Activated CD8-positive, alpha-beta memory T cell treated with anti-CD3 and anti-CD28 coated beads, Interleukin-2, amount 50 U/mL, for 48 hours (primary cell): ENCODE data around the gene TTC39C.
"Not testable (repeated sequence)": the region's sequence is repeated elsewhere in the genome, so short reads cannot be mapped to it uniquely, and the experiment has no call there.

Experiments
- DNase-seq: peaks from one replicate; pipeline ENCODE4 v3.0.0-alpha.2; 2020

The TTC39C gene

DNA sequence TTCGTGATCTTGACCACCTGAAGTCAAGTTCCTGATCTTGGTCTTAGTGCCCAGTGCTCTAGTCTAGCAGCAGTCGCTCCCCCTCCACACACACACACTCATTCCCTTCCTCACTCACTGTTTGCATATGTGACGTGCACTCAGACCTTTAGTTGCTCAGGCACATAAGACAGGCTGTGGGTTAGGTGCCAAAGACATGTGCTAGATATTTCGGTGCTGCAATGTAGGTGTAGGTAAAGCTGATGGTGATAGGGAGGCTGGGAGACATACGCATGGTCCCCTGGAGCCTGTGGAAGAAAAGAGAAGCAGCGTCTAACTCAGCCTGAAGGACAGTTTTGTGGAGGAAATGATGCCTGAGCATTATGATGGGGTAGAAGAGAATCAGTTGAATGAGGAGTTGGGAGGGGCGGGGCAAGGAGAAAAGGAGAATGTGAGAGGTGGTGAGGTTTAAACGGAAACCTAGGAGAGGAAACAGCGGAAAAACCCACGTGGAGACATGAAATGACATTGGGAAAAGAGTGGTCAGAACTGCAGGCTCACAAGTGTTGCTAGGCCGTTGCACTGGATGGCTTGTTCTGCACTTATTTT, 3.8 kb downstream of the TTC39C start:
- DNase-seq, result no peak

DNA sequence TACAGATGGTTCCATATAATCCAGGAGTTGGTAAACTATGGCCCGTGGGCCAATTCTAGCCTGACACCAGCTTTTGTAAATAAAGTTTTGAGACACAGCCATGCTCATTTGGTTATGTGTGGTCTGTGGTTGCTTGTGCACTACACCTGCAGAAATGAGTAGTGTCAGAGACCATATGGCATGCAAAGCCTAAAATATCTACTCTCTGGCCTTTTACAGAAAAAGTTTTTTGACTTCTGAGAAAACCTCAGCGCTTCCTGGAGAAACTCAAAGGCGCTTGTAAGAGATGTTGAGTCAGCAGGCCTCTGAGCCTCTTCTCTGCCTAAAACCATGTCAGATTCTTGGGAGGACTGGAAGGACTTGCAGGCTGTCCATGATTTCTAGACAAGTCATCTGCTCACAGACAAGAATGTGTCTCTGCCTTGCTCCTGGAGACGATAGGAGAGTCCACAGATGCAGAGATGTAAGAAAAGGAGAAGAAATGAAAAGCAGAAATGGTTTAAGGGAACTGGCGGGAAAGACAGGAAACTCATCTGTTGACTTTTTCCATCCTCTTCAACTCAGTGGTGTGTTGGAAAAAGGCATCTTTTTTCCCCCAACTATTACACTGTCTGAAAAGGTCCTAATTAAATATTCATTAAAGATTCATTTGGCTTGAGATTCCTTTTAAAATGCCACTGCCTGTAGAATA, 5.2 kb downstream of the TTC39C start:
- no peak for DNase-seq

DNA sequence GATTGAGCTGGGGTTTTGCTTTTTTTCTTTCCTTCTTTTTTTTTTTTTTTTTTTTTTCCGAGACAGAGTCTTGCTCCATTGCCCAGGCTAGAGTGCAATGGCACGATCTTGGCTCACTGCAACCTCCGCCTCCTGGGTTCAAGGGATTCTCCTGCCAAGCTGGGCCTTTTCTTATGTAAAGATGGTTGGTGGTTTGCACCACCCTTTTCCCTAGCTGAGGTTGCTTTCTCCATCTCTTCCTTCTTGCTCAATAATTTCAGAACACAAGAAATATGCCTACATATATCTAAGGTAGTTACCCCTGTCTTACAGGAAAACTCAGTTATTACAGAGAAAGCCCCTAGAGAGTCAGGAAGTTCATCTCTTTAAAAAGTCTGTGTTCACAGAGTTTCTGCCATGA, 7.0 kb downstream of the TTC39C start:
- DNase-seq, result no peak

DNA sequence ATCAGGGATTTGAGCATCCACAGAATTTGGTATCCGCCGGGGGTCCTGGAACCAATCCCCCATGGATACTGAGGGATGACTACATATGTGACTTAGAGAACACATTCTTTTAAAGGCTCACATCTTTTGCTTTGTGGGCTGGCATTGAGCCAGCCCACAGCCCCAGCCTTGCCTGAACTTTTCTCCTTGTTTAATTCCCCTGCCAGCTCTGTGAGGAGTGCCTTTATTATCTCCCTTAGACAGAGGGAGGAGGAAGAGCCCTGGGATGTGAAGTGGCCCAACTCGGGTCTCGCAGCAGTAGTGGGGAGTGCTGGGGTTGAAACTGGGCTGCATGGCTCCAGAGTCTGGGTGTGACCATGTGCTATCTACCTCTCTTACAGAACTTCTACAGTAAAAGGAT, 7.6 kb downstream of the TTC39C start:
- DNase-seq, result no peak

DNA sequence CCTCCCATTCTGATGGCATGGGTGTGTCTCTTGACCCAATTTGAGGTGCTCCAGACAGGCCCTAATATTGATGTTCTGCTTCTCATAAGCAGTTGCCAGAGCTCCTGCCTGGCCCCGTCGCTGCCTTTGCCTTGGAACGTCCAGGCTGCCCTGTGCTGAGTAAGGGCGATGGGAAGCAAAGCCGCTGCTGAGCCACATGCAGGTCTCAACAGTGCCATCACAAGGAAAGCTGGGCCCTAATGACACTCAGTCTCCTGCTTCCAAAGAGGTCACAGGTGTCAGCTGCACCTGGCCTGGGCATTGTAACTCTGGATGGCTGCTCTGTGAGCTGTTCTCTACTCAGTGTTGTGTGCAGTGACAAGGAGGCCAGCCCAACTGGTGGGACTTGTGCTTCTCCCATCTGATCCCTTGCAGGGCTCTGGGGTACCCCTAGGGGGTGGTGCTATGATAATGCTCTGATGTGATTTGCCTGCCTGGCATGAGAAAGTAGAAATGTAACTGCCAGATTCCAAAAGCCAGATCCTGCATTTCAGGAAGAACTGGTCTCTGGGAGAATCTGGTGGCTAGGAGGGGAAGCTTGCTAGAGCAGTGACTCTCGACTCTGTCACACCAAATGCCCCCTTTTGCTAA, 8.7 kb downstream of the TTC39C start:
- DNase-seq, result no peak

DNA sequence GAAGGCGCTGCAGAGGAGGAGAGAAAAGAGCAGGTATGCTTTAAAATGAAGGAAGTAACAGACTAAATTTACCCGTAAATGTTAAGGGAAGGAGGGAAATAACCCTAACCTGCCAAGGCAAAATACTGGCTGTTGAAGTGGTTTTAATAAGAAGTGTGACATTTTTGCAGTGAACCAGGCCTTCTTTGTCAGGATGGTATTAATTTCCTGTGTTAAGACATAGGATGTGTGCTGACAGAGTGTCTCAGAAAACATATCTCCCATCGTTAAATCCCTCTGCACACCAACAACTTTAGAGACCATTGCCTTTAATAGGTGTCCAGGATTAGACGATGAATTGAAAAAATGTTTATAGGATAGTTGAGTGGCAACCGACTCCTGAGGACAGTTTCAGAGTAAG, 9.9 kb downstream of the TTC39C start:
- DNase-seq, result no peak

DNA sequence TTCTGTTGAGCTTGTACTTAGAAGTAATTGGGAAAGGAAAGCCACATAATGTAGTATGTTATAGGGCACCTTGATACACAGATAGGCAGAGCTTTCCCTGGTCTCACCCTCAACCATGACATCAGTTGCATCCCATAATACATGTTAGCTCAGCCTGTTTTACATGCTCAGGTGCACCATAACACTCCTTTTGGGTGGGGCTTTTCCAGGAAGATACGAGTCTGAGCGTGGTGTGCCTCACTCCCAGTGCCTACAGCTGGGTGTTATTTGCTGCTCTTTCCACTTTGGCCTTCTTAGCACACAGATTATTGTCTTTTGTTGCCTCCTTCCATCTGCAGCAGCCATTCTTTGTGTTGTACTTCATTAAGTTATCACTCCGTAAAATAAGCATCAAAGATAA, 11.9 kb downstream of the TTC39C start:
- DNase-seq, result no peak

DNA sequence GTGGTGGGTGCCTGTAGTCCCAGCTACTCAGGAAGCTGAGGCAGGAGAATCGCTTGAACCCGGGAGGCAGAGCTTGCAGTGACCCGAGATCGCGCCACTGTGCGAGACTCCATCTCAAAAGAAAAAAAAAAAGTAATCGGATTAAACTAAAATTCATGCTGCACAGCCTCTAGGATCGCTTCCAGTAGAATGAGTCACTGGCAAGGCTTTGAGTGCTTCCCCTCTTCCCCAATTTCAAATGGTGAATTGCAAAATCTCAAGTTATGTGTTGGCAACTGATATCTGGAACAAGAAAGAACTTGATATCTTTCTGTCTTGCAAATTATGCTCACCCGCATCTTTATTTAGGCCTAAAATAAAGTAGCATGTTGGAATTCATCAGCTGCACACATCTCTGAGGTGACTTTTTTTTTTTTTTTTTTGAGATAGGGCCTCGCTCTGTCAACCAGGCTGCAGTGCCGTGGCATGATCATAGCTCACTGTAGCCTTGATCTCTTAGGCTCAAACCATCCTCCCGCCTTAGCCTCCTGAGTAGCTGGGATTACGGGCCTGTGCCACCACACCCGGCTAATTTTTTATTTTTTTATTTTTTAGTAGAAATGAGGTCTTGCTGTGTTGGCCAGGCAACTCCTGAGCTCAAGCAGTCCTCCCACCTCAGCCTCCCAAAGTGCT, 12.7 kb downstream of the TTC39C start:
- DNase-seq, result no peak

DNA sequence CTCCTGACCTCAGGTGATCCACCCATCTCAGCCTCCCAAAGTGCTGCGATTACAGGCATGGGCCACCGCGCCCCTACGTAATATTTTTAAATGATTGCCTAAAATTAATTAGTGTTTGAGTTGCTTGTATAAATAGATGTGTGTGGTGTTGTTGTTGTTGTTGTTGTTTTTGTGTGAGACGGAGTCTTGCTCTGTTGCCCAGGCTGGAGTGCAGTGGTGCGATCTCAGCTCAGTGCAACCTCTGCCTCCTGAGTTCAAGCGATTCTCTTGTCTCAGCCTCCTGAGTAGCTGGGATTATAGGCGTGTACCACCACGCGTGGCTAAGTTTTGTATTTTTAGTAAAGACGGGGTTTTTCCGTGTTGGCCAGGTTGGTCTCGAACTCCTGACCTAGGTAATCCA, 14.4 kb downstream of the TTC39C start:
- not testable (repeated sequence) for DNase-seq

DNA sequence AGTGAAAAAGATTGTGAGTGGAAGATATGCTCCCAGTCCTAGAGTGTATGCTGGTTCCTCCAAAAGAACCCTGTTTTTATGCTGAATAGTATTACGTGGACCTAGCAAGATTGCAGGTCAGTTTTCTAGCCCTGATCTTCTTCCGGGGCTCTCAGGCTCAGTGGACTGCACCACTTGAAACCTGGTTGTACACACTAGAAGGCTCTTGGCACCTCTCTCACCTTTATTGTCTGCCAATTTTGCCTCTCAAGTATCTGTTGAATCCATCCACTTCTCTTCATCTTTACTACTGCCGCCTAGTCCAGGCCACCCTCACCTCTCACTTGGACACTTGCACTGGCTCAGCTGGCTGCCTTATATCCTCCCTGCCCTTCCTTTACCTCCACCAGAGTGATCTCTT, 16.8 kb downstream of the TTC39C start:
- no peak for DNase-seq

DNA sequence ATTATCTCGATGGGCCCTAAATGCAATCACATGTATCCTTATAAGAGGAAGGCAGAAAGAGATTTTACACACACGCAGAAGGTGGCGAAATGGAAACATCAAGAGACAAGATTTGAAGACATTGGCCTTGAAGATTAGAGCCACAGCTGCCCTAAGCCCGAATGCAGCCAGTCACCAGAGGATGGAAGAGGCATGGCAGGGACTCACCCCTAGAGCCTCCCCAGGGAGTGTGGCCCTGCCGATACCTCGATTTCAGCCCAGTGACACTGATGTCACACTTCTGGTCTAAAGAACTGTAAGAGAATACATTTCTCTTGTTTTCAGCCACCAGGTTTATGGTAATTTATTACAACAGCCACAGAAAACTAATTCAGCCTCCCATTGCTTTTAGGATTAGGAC, 17.4 kb downstream of the TTC39C start:
- DNase-seq, result no peak

DNA sequence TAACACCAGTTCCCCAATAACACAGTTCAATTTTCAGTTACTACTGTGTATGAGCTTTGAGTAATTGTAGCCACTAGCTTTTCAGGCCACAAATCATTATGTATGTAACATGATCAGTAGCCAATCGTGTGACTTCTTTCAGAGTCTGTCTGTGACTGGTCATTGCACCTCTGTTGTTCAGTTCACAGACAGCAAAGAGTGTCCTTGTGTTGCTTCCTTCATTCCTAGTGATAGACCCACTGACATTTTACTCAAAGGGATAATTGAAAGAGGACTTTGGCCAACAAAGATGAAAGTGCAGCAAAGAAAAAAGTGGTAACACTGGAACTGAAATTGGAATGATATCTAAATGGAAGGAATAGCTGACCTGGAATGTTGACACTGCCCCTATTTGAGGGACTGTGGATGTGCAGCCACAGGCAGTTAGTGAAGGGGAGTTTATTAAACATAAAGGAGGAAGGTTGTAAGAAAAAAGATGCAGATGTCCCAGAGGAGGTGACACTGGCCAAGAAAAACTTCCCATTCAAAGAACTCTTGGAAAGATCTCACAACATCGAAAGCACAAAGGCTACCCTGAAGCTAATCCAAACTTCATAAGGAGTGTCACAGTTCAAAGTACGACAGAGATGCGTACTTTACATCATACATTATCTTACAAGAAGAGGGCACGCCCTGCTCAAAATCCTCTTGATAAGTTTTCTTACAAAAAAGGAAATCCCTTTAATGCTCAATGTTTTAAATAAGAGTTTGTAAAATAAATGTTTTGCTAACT, 19.3 kb downstream of the TTC39C start:
- DNase-seq, result no peak

DNA sequence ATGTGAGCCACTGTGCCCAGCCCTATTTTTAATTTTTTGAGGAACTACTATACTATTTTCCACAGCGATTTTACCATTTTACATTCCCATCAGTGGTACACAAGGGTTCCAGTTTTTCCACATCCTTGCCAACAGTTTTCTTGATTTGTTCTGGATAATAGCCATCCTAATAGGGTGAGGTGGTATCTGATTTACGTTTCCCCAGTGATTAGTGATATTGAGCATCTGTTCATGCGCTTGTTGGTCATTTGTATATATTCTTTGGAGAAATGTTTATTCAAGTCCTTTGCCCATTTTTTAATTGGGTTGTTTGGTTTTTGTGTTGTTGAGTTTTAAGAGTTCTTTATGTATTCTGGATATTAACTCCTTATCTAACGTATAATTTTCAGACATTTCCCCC, 20.8 kb downstream of the TTC39C start:
- no peak for DNase-seq

DNA sequence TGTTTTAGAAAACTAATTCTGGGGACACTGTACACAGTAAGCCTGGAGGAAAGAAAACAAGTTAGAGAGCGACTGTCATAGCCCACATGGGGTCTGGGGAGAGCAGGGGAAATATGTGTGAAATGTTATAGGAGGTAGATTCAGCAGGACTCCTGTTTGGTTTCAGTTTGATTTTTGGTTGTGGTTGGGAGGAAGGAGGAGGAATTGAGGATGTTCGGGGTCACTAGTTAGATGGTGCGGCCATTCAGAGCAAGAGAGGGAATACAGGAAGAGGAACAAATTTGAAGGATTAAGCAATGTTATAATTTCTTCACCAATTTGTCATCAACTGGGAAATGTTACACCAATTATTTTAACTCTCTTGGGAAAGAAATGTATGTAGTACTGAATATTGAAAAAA, 25.1 kb downstream of the TTC39C start:
- DNase-seq, result no peak

DNA sequence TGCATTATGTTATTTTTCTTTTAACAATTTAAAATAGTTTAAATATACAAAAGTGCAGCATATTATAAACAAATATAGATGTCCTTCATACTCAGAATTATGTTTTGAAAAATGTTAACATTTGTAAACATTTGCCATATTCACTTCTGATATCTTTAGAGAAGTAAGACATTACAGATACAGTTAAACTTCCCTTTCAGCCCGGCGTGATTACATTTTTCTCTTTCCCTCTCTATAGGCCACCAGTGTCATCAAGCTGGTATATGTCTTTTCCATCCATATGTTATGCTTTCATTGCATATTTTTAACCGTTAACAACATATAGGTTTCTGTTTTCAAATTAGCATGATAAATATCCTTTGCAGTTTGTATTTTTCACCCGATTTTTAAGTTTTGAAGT, 27.1 kb downstream of the TTC39C start:
- no peak for DNase-seq

DNA sequence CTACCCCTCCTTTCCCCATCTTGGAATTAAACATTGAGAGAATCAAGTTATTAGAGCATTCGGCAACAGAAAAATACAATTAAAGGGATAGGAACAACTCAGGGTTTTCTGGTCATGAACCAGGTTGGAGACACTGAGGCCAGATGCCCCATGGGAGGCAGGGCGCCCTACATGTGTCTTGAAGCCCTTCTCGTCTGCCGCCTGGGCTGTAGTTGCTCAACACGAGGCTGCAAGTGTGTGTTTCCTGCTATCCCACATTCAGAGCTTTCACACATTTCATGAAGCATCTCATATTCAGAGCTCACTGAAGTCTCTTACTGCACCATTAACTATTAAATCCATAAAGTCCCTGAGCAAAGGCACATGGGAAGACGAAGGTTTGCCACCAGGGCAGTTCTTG, 28.8 kb downstream of the TTC39C start:
- no peak for DNase-seq

DNA sequence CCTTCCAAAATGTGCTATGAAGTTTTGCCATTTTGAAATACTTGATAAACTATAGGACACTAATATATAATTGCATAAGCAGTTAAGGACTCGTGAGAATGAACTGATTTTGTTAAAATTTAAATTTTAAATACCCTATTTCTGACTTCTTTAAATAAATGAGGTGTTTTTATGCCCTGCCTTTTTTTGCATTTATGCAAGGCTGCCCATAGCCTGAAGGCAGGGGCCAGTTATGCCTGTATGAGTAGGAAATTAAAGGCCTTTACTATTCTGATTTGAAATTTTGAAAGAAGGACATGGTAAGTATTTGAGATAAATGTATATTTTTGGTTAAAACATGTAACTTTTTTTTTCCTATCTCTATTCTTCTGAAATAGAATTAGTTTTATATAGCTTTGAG, 33.7 kb downstream of the TTC39C start:
- no peak for DNase-seq

DNA sequence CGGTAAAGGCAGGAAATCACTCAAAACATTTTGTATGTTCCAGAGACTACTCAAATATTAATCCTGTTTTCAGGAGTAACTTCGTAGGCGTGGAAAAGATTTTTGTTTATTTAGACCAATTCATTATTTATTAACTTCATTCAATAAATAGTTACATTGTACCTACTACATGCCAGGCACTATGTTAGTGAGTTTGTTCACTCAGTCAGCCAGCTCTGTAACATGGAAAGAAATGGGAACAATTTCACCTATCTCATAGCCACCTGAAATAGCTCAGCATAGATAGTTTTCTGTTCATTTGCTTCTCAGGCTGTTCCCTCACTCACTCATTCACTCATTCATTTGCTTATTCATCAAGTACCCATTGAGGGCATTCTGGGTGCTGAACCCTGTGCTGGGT, 34.6 kb downstream of the TTC39C start:
- no peak for DNase-seq

DNA sequence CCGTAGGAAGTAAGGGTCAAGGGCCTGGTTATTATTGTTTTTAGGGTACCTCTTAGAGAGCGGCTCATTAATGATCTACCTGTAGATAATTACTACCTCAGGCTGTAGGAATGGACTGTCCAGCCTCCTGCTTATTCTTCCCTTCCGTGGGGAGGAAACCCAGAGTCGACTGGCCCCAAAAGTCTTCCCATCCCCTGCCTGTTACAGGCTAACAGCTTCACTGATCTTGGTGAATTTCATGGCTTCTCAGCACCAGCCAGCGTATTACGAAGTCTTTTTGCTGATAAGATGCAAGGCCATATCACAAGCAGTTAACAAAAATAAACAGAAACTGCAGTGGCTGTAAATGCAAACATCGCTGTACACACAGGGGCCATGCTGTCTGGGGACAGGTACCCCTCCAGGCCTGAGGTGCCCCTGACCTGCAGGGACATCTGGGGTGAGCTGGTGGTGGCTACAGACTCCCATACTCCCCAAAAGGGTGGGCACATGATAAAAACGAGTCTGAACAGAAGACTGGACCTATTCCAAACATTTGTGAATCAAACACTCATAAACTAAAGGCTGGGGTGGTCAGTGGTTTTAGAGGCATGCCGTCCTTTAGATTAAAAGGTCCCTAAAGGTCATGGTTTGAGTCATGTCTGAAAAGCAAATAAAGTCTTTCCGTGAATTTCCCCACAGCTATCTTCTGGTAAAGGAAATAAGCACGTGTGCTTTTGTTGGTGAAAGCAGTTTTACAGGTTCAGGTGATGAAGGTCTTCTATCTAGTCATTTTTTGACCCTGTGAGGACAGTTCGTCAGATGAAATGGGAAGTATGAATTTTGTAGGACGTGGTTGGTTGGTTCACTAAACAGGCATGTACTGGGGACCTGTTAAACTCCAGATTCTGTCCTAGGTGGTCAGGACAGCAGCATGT, 36.7 kb downstream of the TTC39C start:
- no peak for DNase-seq

DNA sequence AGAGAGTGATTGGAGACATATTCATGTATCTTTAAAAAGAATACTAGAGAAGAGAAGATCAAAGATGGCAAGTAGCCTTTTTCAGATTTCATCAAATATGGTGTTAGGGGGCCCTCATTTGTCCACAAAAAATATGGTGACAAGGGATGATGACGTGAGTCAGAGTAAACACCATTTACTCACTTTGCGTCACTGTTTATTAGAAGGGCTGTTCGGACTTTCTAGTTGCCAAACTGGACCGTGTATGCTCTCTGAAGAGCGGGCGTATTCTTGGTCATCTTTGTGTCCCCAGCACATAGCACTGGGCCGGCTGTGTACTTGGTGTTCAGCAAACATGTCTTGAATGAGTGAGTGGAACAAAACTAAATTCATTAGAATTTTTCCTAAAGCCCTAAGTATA, 37.5 kb downstream of the TTC39C start:
- DNase-seq, result no peak

DNA sequence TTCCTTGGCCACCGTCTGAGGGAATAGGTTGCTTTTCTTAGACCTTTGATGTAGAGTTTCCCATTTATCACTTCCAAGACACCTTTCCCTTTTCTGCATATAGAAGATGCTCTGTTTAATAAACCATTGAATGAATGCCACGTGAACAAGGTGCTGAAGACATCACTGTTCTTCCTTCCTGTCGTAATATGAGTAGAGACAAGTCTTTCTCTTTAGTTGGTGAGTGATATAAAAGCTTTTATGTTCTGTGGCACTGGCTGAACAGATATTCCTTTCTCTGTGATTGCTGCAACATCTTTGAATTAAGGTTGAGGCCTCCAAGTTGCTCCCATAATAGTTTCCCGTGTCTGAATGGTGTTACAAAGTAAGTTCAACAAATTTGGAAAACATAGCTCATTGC, 38.7 kb downstream of the TTC39C start:
- DNase-seq, result no peak

DNA sequence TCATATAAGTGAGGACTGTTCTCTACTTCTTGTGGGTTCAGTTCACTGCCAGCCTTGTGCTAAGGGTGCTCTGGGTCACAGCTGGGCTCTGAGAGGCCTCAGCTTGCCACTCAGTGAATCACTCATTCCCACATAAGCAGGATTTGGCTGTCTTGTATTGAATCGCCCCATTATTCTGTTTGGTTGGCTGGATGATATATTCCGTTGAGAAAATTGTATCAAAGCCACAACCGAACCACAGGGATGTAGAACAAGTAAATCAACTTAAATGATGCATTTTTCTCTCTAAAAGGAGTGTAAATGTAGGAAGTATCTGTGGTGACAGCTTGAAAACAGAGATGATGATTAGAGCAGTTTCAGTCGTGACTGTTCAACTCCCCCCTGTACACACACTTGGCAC, 39.6 kb downstream of the TTC39C start:
- no peak for DNase-seq
